ENCODE data around the gene ASIC1. TPM values are rescaled to one million over a fixed set of nuclear protein-coding genes. Genes with fewer than 3 reads are reported as not detected.

The ASIC1 gene
- total and polyA plus RNA-seq, 2 experiments from 2014 or later, result 0.76 to 1.5 TPM

GRCh38 chr12:50127546-50127945 is 70.2 kb downstream of the ASIC1 start:
- ATAC-seq, result no peak

More at GRCh38 chr12:50127546-50127945, 70.2 kb downstream of the ASIC1 start:
- no peak for DNase-seq (ENCODE audit: low spot score)
- Mint-ChIP-seq H3K9me3 (no peaks in the 10 kb centered on the region), H3K27me3 (ENCODE audit: insufficient read depth, low read depth, poor library complexity) (no peaks in the 10 kb centered on the region), H3K36me3 (ENCODE audit: low read depth) (peaks cover 27% of the 10 kb centered on the region), H3K27ac (no peak overlapping the region), H3K4me3 (no peak overlapping the region), H3K4me1 (no peaks in the 10 kb centered on the region)
- H3K27ac ChIP-seq (ENCODE audit: low read depth), result no peak overlapping the region
- no peak for TF ChIP-seq STAT1 (IDR thresholded peaks at IDR 0.05; ENCODE audit: unreplicated experiment)
- TF ChIP-seq CREB1 (CRISPR knock-in tag; IDR thresholded peaks at IDR 0.05; ENCODE audit: low read depth), result no peak
- TF ChIP-seq ZNF462 (CRISPR knock-in tag; IDR thresholded peaks at IDR 0.05), result no peak
- no peak for TF ChIP-seq EZH2 (IDR thresholded peaks at IDR 0.05; ENCODE audit: low read depth, unreplicated experiment)
- TF ChIP-seq POLR2AphosphoS5 (IDR thresholded peaks at IDR 0.05; ENCODE audit: low read depth), result no peak
- no peak for TF ChIP-seq CTCF (conservative IDR thresholded peaks at IDR 0.05; ENCODE audit: low read depth in 2 of 2)
- TF ChIP-seq EZH2phosphoT487 (IDR thresholded peaks at IDR 0.05; ENCODE audit: unreplicated experiment), result no peak
- TF ChIP-seq ETS1 (IDR thresholded peaks at IDR 0.05), result no peak
- TF ChIP-seq, protein P1, sequence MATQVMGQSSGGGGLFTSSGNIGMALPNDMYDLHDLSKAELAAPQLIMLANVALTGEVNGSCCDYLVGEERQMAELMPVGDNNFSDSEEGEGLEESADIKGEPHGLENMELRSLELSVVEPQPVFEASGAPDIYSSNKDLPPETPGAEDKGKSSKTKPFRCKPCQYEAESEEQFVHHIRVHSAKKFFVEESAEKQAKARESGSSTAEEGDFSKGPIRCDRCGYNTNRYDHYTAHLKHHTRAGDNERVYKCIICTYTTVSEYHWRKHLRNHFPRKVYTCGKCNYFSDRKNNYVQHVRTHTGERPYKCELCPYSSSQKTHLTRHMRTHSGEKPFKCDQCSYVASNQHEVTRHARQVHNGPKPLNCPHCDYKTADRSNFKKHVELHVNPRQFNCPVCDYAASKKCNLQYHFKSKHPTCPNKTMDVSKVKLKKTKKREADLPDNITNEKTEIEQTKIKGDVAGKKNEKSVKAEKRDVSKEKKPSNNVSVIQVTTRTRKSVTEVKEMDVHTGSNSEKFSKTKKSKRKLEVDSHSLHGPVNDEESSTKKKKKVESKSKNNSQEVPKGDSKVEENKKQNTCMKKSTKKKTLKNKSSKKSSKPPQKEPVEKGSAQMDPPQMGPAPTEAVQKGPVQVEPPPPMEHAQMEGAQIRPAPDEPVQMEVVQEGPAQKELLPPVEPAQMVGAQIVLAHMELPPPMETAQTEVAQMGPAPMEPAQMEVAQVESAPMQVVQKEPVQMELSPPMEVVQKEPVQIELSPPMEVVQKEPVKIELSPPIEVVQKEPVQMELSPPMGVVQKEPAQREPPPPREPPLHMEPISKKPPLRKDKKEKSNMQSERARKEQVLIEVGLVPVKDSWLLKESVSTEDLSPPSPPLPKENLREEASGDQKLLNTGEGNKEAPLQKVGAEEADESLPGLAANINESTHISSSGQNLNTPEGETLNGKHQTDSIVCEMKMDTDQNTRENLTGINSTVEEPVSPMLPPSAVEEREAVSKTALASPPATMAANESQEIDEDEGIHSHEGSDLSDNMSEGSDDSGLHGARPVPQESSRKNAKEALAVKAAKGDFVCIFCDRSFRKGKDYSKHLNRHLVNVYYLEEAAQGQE (IDR thresholded peaks at IDR 0.05; ENCODE audit: unreplicated experiment), result no peak
- no peak for TF ChIP-seq JUNB (IDR thresholded peaks at IDR 0.05; ENCODE audit: unreplicated experiment)
- TF ChIP-seq ZNF114 (CRISPR knock-in tag; IDR thresholded peaks at IDR 0.05), result no peak
- no peak for TF ChIP-seq NANOG (IDR thresholded peaks at IDR 0.05; ENCODE audit: borderline replicate concordance)
- no peak for TF ChIP-seq ZNF331 (CRISPR knock-in tag; IDR thresholded peaks at IDR 0.05; ENCODE audit: low read depth)
- no peaks in the 10 kb centered on the region for H3K4me1 ChIP-seq (ENCODE audit: insufficient read depth)
- H3K4me3 ChIP-seq, result no peak overlapping the region
- no peaks in the 10 kb centered on the region for H3K9me2 ChIP-seq (ENCODE audit: insufficient read depth)
- peaks cover 14% of the 10 kb centered on the region; the same call in 1 of the 2 replicates for H4K20me1 ChIP-seq (replicated peaks; ENCODE audit: insufficient read depth)
- H3F3A ChIP-seq (replicated peaks; ENCODE audit: low read depth), result 0 out of 2 replicates have a peak, but pooled peaks cover 4% of the 10 kb centered on the region
- no peaks in the 10 kb centered on the region for H3K27me3 ChIP-seq (ENCODE audit: insufficient read depth)
- H3K36me3 ChIP-seq (ENCODE audit: insufficient read depth), result peaks cover 21% of the 10 kb centered on the region
- no peak overlapping the region for H2AFZ ChIP-seq
- no peak overlapping the region for H3K4me2 ChIP-seq
- H3K79me2 ChIP-seq (replicated peaks; ENCODE audit: insufficient read depth), result no peaks in the 10 kb centered on the region
